HG03060 (cell line): ENCODE measurements around the gene RABEPK.
A peak's percentile ranks its signal among the peaks of the same experiment; 100 is the strongest.
"Not testable (repeated sequence)": the region's sequence is repeated elsewhere in the genome, so short reads cannot be mapped to it uniquely, and the experiment has no call there.

ENCODE experiments used
- ATAC-seq: cut with Tn5 transposase; IDR thresholded peaks from one replicate; pipeline ENCODE4 v1.9.1; 2021; ENCODE audit warnings: low read depth, moderate number of reproducible peaks; ENCODE audit not compliant: unreplicated experiment

The RABEPK gene, protein sequence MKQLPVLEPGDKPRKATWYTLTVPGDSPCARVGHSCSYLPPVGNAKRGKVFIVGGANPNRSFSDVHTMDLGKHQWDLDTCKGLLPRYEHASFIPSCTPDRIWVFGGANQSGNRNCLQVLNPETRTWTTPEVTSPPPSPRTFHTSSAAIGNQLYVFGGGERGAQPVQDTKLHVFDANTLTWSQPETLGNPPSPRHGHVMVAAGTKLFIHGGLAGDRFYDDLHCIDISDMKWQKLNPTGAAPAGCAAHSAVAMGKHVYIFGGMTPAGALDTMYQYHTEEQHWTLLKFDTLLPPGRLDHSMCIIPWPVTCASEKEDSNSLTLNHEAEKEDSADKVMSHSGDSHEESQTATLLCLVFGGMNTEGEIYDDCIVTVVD

DNA sequence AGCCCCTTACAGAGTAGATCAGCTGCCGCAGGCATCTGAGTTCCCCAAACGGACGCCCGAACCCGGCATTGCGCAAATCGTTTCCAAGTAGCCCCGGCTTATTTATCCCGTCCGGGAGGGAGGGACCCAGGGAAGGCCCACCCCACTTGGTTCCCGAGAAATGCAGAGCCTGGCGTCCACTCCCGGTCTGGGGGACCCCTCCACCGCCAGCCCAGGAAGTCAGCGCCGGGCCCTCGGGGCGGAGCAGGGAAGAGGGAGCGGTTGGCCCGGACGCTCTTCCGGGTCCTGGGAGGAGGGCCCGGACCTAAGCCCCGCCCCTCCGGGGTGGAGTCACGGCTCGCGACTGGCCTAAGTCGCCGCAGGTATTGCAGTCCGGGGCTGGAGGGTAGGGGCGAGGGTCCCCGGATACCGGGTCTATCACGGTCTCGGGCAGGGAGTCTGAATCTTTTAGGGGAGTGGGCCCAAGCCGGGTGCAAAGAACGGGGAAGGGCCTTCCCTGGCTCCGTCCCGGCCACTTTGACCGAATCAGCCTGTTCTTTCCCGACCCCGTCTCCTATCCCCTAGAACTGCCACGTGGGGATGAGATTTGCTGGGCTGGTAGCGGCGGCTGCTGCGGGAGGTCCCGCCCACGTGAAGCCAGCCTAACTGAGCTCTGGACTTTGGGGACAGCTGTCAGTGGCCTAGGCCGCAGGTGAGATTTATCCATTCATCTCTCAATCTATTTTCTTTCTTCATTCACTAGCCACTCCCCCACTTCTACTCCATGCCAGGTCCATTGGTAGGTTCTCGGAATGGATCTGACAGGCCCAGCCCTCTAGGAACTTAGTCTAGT lies at the start of gene RABEPK:
RABEPK (plus strand) TSS at position 327 of the 832 bp plus-strand sequence. CDS start 2,472 bp downstream, outside the sequence.
- peak; percentile 66 for ATAC-seq

DNA sequence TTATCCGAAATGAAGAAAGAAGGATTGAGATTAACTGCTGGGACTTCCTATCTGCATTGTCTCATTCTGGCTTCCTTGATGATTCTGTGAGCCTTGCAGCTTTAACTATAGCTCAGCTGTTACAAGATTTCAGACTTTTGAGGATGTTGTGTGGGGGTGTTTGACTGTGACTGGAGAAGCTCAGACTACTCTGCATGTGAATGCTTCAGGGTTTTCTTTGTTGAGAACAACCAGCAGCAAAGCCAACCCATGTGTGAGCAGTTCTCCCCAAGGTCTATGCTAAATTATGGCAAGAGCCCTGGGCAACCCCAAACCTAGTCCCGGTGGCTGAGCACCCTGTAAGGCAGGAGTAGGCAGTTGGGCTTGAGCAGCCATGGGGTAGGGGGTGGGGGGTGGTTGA lies 48.6 kb upstream of the RABEPK start:
- no peak for ATAC-seq

DNA sequence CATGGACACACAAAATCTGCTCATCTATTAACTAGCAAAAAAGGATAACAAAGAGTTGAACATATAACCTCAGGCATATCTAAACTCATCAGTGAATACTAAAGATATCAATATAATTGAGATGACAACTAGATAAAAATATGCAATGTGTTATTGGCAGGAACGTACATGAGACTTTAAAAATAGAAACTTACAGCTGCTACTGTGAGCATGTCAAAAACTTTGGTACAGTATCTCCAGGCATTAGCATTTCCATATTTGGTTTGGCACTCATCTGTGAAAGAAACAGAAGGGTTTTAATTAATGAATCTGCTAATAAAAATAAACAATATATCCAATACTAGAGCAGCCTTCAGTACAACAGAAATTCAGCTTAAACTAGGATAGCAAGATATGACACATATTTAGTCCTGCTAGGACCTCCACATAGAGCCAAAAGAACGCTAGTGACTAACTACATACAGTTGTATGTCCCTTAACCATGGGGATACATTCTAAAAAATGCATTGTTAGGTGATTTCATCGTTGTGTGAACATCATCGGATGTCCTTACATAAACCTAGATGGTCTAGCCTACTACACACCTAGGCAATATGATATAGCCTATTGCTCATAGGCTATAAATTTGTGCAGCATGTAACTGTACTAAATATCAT lies 46.5 kb upstream of the RABEPK start:
- ATAC-seq = no peak

DNA sequence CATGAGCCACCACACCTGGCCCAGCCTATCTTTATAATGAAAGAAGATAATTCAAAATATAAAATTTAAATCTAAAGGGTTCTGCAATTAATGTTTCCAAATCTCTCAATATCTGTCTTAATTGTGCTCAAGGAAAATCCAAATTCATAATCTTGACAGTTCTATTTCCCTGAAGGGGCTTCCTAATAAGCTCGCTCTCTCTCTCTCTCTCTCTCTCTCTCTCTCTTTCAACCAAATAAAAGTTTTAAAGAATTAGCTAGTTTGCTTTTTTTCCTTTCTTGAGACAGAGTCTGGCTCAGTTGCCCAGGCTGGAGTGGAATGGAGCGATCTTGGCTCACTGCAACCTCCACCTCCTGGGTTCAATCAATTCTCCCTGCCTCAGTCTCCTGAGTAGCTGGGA lies 43.8 kb upstream of the RABEPK start:
- ATAC-seq = no peak

DNA sequence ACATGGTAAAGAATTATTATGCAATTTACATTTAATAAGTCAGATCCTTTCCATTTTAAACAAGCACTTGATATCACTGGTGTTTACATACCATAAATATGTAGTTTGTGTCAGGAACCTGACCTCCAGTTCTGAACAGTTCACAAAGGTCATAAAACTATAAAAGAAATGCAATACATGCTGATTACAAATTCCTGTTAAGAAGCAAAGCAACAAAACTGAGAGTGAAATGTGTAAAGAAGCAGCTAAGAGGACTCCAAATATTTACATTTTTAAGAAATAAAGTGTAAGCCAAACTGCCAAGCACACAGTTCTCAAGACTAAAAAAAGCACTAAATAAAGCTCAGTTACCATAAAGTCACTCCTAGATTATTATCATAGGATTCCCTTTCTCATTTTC lies 39.6 kb upstream of the RABEPK start:
- no peak for ATAC-seq

DNA sequence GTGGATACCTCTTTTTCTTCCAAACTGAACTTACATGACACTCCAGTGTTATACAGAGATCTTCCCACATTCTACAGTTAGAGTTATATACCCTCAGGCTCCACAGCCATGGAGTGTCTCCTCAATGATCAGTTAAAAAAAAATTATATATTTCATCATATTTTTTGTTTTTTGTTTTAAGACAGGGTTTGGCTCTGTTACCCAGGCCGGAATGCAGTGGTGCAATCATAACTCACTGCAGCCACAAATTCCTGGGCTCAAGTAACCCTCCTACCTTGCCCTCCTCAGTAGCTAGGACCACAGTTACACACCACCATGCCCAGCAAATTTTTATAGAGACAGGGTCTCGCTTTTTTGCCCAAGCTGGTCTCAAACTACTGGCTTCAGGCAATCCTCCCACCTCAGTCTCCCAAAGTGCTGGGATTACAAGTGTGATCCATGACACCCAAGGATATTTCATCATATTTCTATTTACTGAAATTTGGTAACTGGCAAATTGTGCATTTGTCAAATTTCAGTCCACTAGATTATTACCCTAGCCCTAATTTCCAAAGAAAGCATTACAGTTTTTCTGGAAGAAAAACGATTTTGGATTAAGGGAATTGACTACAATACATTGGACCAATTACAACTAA lies 38.9 kb upstream of the RABEPK start:
- no peak for ATAC-seq

DNA sequence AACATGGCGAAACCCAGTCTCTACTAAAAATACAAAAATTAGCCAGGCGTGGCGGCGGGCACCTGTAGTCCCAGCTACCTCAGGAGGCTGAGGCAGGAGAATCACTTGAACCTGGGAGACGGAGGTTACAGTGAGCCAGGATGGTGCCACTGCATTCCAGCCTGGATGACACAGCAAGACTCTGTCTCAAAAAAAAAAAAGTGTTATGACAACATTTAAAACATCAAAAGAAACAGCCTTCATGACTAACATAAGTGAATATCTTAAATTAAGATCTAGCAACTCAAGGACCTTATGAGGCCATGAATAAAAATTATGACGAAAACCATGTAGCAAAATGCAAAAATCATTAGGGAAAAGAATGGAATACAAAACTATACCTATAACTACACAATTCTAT lies 37.5 kb upstream of the RABEPK start:
- ATAC-seq = not testable (repeated sequence)

DNA sequence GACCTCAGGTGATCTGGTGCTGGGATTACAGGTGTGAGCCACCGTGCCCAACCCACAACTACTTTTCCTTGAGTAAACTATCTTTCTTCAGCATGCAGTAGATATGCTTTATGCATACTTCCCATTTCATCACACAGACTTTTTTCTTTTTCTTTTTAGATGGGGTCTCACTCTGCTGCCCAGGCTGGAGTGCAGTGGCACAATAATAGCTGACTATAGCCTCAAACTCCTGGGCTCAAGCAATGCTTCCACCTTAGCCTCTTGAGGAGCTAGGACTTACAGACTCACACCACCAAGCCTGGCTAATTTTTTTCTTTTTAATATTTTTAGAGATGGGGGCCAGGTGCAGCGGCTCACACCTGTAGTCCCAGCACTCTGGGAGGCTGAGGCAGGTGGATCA lies 33.6 kb upstream of the RABEPK start:
- no peak for ATAC-seq

DNA sequence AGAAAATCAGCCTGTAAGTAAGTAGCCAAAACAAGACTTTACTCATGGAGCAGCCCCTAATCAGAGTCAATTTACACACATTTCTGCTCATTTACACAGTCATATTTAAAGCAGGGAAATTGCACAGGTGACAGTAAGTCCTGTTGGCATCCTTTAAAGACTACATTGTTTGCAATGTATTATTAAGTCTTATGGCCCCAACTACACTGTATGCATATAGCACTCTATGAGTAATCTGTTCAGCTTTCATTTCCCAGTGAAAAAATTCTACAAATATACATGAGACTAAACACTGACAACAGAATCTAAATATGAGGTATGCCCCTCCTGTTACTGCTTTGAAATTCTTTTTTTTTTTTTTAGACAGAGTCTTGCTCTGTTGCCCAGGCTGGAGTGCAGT lies 30.4 kb upstream of the RABEPK start:
- ATAC-seq = no peak

DNA sequence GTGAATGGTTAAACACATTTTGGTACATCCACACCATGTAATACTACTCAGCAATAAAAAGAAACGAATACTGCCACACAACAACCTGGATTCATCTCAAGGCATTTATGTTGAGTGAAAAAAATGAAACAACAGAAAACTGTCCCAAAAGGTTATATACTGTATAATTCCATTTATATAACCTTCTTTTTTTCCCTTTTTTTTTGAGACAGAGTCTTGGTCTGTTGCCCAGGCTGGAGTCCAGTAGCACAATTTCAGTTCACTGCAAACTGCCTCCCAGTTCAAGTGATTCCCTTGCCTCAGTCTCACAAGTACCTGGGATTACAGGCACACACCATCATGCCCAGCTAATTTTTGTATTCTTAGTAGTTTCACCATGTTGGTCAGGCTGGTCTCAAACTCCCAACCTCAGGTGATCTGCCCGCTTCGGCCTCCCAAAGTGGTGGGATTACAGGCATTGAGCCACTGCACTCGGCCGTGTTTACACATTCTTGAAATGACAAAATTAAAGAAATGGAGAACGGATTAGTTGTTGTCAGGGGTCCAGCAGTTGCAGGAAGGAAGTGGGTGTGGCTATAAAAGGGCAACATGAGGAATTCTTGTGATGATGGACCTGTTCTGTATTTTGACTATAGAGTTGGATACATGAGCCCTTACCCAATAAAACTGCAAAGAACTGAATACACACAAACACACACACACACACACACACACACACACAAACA lies 28.1 kb upstream of the RABEPK start:
- ATAC-seq = no peak

DNA sequence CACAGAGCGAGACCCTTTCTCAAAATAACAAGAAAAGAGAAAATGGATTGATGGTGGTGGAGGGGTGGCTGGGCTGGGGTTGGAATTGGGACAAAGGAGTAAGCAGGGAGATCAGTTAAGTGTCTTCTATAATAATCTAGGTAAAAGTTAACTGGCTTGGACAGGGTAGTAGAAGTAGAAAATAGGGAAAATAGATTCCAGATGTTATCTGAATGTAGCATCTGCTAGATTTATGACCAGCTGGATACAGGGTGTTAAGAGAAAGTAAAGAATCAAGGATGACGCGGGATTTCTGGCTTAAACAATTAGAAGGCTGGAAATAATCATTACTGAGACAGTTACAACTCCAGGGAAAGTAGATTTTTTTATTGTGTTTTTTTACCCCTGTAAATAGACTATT lies 23.7 kb upstream of the RABEPK start:
- no peak for ATAC-seq

DNA sequence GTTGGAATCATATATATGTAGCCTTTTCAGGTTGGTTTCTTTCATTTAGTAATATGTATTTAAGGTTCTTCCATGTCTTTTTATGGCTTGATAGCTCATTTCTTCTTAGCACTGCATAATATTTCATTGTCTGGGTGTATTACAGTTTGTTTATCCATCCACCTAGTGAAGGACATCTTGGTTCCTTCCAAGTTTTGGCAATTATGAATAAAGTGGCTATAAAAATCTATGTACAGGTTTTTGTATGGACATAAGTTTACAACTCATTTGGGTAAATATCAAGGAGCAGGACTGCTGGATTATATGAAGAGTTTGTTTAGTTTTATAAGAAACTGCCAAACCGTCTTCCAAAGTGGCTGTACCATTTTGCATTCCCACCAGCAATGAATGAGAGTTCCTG lies 22.5 kb upstream of the RABEPK start:
- ATAC-seq = no peak

DNA sequence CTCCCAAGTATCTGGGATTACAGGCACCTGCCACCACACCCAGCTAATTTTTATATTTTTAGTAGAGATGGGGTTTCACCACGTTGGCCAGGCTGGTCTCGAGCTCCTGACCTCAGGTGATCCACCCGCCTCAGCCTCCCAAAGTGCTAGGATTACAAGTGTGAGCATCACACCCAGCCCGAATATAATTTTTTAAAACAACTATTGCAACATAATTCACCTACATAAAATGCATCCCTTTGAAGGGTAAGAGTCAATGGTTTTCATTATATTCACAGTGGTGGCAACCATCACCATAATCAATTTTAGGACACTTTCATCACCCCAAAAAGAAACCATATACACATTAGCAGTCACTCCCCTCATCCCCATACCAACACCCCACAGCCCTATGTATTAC lies 20.6 kb upstream of the RABEPK start:
- ATAC-seq = not testable (repeated sequence)

DNA sequence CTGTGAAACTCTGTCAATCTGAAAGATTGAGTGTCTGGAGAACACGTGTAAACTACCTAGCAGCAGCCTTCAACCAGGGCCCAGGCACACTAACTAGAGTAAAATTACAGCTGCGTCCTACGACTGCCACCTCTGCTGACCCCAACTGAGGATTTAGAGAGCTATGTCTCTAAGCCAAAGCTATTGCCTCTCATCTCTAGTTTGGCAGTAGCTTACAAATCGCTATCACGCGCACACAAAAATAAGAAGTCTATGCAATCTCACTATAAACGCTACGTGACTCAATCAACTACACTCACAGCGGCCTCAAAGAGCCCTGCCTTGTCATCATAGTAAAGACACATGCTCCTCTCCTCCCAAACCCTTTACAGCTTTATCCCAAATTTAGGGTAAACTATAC lies 19.5 kb upstream of the RABEPK start:
- ATAC-seq = no peak

DNA sequence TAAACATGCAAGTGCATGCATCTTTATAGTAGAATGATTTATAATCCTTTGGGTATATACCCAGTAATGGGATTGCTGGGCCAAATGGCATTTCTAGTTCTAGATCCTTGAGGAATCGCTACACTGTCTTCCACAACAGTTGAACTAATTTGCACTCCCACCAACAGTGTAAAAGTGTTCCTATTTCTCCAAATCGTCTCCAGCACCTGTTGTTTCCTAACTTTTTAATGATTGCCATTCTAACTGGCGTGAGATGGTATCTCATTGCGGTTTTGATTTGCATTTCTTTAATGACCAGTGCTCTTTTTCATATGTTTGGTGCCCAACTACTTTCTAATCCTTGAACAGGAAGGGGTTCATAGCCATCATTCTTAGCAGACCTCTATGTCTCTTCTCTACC lies 18.6 kb upstream of the RABEPK start:
- not testable (repeated sequence) for ATAC-seq

DNA sequence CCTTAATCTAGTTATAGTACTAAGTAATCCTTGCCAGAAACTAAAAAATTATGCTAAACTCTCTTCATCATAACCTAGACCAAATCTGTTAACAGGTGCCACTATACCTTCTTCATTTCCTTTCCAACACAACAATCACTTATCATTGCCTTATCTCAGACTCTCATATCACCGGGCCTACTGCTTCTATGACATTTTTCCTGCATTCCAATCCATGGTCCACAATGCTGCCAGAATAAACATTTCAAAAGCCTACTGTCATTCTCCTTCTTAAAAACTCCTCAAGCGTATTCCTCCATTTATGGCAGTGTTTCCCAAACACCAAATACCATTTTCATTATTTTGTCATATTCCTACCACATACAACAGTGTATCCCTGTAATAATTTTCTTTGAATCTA lies 17.3 kb upstream of the RABEPK start:
- ATAC-seq = no peak

DNA sequence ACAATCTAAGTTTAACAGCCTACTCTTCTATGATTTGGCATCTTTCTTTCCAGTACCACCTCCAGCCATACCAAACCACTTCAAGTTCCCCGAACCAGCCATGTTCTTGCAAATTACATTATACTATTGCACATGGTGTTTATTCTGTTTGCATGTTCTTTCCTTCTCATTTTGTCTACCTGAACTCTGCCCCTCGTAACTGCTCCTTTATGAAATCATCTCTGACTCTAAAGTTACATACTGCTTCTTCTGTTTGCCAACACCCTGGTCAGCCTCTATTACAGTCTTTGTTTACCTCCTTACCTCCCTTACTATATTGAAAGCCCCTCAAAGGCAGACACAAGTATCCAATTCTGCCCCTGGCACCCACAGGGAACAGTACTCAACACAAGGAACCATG lies 16.8 kb upstream of the RABEPK start:
- ATAC-seq = no peak

DNA sequence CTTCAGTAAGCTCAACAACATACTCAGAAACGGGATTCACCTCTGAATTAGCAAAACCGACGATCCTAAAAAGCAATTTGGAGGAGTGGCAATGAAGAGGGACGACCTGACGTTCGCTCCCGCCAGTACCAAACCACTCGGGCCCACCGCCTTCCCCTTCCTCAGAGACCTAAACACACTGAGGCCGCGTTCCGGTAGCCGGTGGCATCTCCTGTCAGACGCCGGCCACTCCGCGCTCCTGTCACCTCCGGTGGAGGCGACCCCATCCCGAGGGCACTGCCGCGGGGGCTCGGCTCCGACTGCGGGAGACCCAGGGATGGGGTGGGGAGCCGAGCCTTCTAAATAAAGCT lies 11.4 kb upstream of the RABEPK start:
- no peak for ATAC-seq

DNA sequence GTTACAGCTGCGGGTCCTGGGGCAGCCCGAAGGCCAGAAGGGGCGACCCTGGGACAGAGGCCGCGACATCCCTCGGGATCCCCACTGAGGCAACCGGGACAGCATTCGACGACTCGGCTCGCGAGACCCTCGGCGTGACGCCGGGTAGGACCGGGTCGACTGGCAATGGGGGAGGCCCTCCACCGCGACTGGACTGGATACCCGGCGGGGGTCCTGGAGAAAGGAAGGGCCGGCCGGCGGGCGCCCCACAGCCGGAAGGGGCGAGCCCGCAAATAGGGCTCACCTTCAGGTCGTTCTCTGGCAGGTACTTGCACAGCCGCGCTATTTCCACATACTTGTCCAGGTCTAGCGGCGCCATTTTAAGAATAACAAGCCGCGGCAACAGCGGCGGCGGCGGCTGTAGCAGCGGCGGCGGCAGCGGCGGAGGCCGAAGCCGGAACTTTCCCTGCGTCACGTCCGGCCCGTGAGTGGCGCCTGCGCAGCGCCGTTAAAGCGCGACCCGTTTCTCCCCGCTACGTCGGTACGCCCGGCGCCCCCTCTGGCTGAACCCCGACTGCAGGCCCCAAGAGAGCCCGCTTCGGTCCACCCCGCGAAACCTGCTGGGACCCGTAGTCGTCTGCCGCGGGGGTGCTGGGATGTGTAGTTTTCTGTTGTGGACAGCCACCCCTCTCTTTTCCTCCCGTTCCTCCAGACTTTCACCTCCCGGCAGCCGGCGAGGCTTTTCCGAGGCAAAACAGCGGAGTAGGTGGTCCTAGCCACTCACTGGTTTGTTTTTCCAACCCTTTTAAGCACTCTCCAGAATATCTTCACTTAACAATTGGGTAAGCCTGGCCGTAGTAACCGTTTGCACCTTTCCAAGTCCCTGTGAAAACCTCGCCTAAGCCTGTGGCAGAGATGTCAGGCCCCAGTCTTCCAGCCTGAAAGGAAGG lies 10.7 kb upstream of the RABEPK start, which contains the start of gene PPP6C:
PPP6C (minus strand) TSS at position 443 of the 929 bp plus-strand sequence; CDS start at position 358, 85 bp downstream.
- peak; percentile 80 for ATAC-seq
